Endodermal cell (in vitro differentiated cells): ENCODE results near the gene DLX5. TPM values are rescaled to one million over a fixed set of nuclear protein-coding genes. Genes with fewer than 3 reads are reported as not detected.

ENCODE experiments used
- DNase-seq: peaks from one replicate; pipeline ENCODE4 v3.0.0-alpha.2; 2017
- H3K27ac ChIP-seq: 2 replicates; pipeline ENCODE4 v1.5.1; 2013; ENCODE audit warnings: mild to moderate bottlenecking, low read depth, low read length, moderate library complexity
- H3K27me3 ChIP-seq: 2 replicates; pipeline ENCODE4 v1.6.1; 2013; ENCODE audit warnings: mild to moderate bottlenecking, low read length, moderate library complexity; ENCODE audit not compliant: insufficient read depth, control insufficient read depth, poor library complexity, severe bottlenecking
- H3K36me3 ChIP-seq: 2 replicates; pipeline ENCODE4 v1.7.0; 2013; ENCODE audit warnings: mild to moderate bottlenecking, low read length, moderate library complexity; ENCODE audit not compliant: control insufficient read depth, insufficient read depth
- H3K4me1 ChIP-seq: one replicate; pipeline ENCODE4 v1.7.0; 2013; ENCODE audit warnings: low read length; ENCODE audit not compliant: control insufficient read depth, insufficient read depth
- H3K4me3 ChIP-seq: 2 replicates; pipeline ENCODE4 v1.5.1; 2013; ENCODE audit warnings: mild to moderate bottlenecking, low read length, moderate library complexity
- H3K9ac ChIP-seq: 2 replicates; pipeline ENCODE4 v1.6.1; 2013; ENCODE audit warnings: mild to moderate bottlenecking, low read length, moderate library complexity; ENCODE audit not compliant: poor library complexity, severe bottlenecking; ENCODE audit errors: extremely low read depth
- H3K9me3 ChIP-seq: 2 replicates; pipeline ENCODE4 v1.6.1; 2013; ENCODE audit warnings: mild to moderate bottlenecking, low read length, moderate library complexity; ENCODE audit not compliant: control insufficient read depth
- H3K27ac Mint-ChIP-seq: 2 replicates; pipeline ENCODE4 v1.8.0; 2020; ENCODE audit warnings: mixed read lengths
- H3K27me3 Mint-ChIP-seq: 2 replicates; pipeline ENCODE4 v1.8.0; 2021; ENCODE audit warnings: mild to moderate bottlenecking, mixed read lengths; ENCODE audit not compliant: insufficient read depth
- H3K36me3 Mint-ChIP-seq: 2 replicates; pipeline ENCODE4 v1.8.0; 2020; ENCODE audit warnings: low read depth, mixed read lengths
- H3K4me1 Mint-ChIP-seq: 2 replicates; pipeline ENCODE4 v1.8.0; 2020; ENCODE audit warnings: mixed read lengths
- H3K4me3 Mint-ChIP-seq: 2 replicates; pipeline ENCODE4 v1.8.0; 2020; ENCODE audit warnings: mild to moderate bottlenecking, moderate library complexity, mixed read lengths
- H3K9me3 Mint-ChIP-seq: 2 replicates; pipeline ENCODE4 v1.8.0; 2020; ENCODE audit warnings: mild to moderate bottlenecking, mixed read lengths
- whole genome bisulfite sequencing, 2 experiments: methylation state at CpG; one replicate each; pipeline versions ENCODE4 v1.1.5 to v1.1.7; 2013; ENCODE audit warnings: missing lambda C conversion rate in 2 of 2, mixed read lengths in 1 of 2; ENCODE audit not compliant: insufficient coverage in 1 of 2, insufficient read length in 1 of 2; 5-methylcytosine and 5-hydroxymethylcytosine counted together
- total RNA-seq, 2 donors: library from RNA; stranded (reverse); fragmentation: NEBNext Ultra II Directional in 1 of 2; extraction: Animal tissue kit (Norgen Biotek cat#: 25700) in 1 of 2; gene quantifications; 2 replicates in 1 of 2; 3 replicates in 1 of 2; pipeline ENCODE4 v1.2.1, GENCODE V29; 2021
- TF ChIP-seq, protein P1 (sequence below): fragments of 200-600 bp; sonication (generic); conservative IDR thresholded peaks from 2 replicates; pipeline ENCODE4 v1.5.0; 2021; ENCODE audit warnings: antibody characterized with exemption, mild to moderate bottlenecking

Gene DLX5
- total RNA-seq, 2 donors from 2014 or later: not detected

GRCh38 chr7:96996111-96996957, 28.3 kb downstream of the DLX5 start:
- Histone ChIP-seq H3K4me3 (no peak overlapping the region), H3K9me3 (peaks cover 15% of the 10 kb centered on the region), H3K27me3 (peaks cover 100% of the 10 kb centered on the region), H3K36me3 (no peaks in the 10 kb centered on the region), H3K27ac (no peak overlapping the region), H3K4me1 (no peaks in the 10 kb centered on the region), H3K9ac (no peak overlapping the region)
- 1 to 2% methylated on average over 13 to 32 of the region's 32 CpGs for WGBS, 2 experiments
- Mint-ChIP-seq H3K27me3 (peaks cover 100% of the 10 kb centered on the region), H3K4me3 (no peak overlapping the region), H3K4me1 (peaks cover 16% of the 10 kb centered on the region), H3K36me3 (no peaks in the 10 kb centered on the region), H3K27ac (no peak overlapping the region), H3K9me3 (peaks cover 7% of the 10 kb centered on the region)
- DNase-seq: peak; percentile 78
- TF ChIP-seq, protein P1, sequence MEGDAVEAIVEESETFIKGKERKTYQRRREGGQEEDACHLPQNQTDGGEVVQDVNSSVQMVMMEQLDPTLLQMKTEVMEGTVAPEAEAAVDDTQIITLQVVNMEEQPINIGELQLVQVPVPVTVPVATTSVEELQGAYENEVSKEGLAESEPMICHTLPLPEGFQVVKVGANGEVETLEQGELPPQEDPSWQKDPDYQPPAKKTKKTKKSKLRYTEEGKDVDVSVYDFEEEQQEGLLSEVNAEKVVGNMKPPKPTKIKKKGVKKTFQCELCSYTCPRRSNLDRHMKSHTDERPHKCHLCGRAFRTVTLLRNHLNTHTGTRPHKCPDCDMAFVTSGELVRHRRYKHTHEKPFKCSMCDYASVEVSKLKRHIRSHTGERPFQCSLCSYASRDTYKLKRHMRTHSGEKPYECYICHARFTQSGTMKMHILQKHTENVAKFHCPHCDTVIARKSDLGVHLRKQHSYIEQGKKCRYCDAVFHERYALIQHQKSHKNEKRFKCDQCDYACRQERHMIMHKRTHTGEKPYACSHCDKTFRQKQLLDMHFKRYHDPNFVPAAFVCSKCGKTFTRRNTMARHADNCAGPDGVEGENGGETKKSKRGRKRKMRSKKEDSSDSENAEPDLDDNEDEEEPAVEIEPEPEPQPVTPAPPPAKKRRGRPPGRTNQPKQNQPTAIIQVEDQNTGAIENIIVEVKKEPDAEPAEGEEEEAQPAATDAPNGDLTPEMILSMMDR: no peak

DNA sequence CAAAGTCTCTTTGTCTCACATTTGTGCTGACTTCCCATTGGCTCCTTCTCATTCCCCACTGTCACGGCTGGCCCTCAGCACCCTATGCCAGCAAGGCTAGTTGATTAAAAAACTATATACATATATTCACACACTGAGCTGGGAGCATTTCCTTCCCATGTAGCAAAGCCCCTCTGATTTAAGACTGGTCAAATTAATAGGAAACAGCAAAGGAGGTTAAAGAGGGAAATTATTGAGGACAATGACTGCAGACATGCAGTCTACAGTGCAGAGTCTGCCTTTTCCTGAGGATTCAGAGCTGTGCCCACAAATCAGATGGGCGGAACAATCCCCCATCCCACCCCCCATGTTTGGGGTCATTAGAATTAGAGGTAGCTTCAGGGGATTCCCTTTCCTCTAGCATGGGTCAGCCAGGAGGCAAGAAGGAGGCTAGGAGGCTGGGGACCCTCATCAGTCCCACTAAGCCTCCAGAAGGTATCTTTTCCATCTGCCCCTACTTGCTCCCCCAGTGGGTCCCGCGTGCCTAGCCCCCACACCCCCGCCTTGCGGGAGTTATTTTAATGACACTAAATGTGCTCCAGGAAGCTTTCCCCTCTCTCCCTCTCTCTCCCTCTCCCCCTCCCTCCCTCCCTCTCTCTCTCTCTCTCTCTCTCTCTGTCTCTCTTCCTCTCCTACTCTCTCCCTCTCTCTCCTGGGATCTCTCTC, 29.1 kb downstream of the DLX5 start:
- WGBS, 2 experiments: 3% methylated on average over 5 of the region's 6 CpGs; no CpG with 5 or more reads in 1 of the 2 experiments
- Histone ChIP-seq H3K4me3 (no peak overlapping the region), H3K27ac (no peak overlapping the region), H3K27me3 (peaks cover 100% of the 10 kb centered on the region), H3K36me3 (no peaks in the 10 kb centered on the region), H3K9me3 (peaks cover 15% of the 10 kb centered on the region), H3K9ac (no peak overlapping the region), H3K4me1 (no peaks in the 10 kb centered on the region)
- peak; percentile 56 for DNase-seq
- Mint-ChIP-seq H3K27ac (no peak overlapping the region), H3K27me3 (peaks cover 99% of the 10 kb centered on the region), H3K9me3 (peaks cover 7% of the 10 kb centered on the region), H3K4me3 (no peak overlapping the region), H3K4me1 (peaks cover 15% of the 10 kb centered on the region), H3K36me3 (no peaks in the 10 kb centered on the region)
- TF ChIP-seq, protein P1: no peak

DNA sequence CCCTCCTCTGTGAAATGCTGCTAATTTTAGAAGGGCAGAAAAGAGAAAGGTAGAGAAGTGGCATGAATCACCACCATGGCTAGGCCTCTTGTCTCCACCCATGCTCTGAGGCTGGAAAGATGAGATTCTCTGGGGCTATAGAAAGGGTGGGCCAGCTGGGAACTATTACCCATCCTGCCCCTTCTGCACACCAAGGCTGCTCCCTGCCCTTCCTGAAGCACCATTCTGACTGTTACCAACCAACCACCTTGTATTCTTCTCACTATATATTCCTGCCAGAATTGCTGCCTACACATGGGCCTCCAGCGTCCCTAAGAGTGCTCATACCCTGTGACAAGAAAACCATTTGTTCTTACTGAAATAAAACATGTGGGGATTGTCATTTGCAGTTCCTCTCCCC, 30.7 kb downstream of the DLX5 start:
- Histone ChIP-seq H3K27me3 (peaks cover 100% of the 10 kb centered on the region), H3K4me3 (no peak overlapping the region), H3K36me3 (no peaks in the 10 kb centered on the region), H3K9ac (no peak overlapping the region), H3K27ac (no peak overlapping the region), H3K9me3 (peaks cover 15% of the 10 kb centered on the region), H3K4me1 (no peaks in the 10 kb centered on the region)
- no peak for DNase-seq
- TF ChIP-seq, protein P1: no peak
- WGBS, 2 experiments: 0 to 83% methylated on average over 1 of the region's 1 CpG
- Mint-ChIP-seq H3K4me3 (no peak overlapping the region), H3K9me3 (peaks cover 7% of the 10 kb centered on the region), H3K27ac (no peak overlapping the region), H3K27me3 (peaks cover 99% of the 10 kb centered on the region), H3K36me3 (no peaks in the 10 kb centered on the region), H3K4me1 (peaks cover 26% of the 10 kb centered on the region)
